K562 (cell line): ENCODE data around the gene KCNT1. TPM values are rescaled to one million over a fixed set of nuclear protein-coding genes. Genes with fewer than 3 reads are reported as not detected.
A peak's percentile ranks its signal among the peaks of the same experiment; 100 is the strongest.

Source experiments
- ATAC-seq: fragments of 200-7000 bp; cut with Tn5 transposase; 3 replicates; pipeline ENCODE4 v1.9.1; 2020; ENCODE audit warnings: moderate library complexity
- BruUV-seq: library from RNA; stranded (reverse); fragments of 400-500 nt; replicated peaks from 2 replicates; lab custom pipeline; 2021; lab: Mats Ljungman, UMichigan
- CTCF ChIA-PET: fragments of 300-600 bp; formaldehyde crosslinking; extraction: SDS; loops from one replicate; lab custom pipeline; 2021; ENCODE audit warnings: low intra/inter-chr PET ratio; lab: Yijun Ruan, JAX
- POLR2A ChIA-PET: fragments of 300-600, 350-650 bp; sonication (Branson Sonifier 250); formaldehyde crosslinking; extraction: SDS; loops from one replicate; lab custom pipeline; 2021; ENCODE audit warnings: antibody characterized with exemption, inconsistent platforms; lab: Yijun Ruan, JAX
- DNase-seq, 4 experiments: peaks; one replicate each; pipeline versions ENCODE4 v3.0.0 to v3.0.0-alpha.2; 2011 to 2018; ENCODE audit warnings: low spot score in 3 of 4, mixed read lengths in 3 of 4; ENCODE audit errors: extremely low read depth in 1 of 4
- FAIRE-seq: peaks from 2 replicates; lab custom pipeline; 2011; peaks lifted over from hg19 to GRCh38; lab: Jason Lieb, UNC
- H2AFZ ChIP-seq: 2 replicates; pipeline ENCODE4 v1.6.0; 2011; ENCODE audit warnings: low read depth, low read length, control low read depth, inconsistent platforms
- H3K27ac ChIP-seq: fragments of 200-600 bp; 3 replicates; pipeline ENCODE4 v1.8.0; 2011; ENCODE audit warnings: low read depth, mild to moderate bottlenecking, control low read depth, inconsistent platforms, low read length, moderate library complexity, mixed read lengths; ENCODE audit errors: extremely low read depth
- H3K27me3 ChIP-seq, 2 experiments: fragments of 300-600 bp in 1 of 2; 2 replicates in 1 of 2; 3 replicates in 1 of 2; pipeline versions ENCODE4 v1.6.0 to v1.8.0; 2011; ENCODE audit warnings: inconsistent platforms in 2 of 2, low read length in 2 of 2, mild to moderate bottlenecking in 1 of 2, mixed read lengths in 1 of 2, moderate library complexity in 1 of 2; ENCODE audit not compliant: control insufficient read depth in 2 of 2, insufficient read depth in 2 of 2
- H3K36me3 ChIP-seq: fragments of 300-600 bp; 3 replicates; pipeline ENCODE4 v1.8.0; 2011; ENCODE audit warnings: mild to moderate bottlenecking, low read length, inconsistent platforms; ENCODE audit not compliant: control insufficient read depth, insufficient read depth
- H3K4me1 ChIP-seq, 2 experiments: fragments of 200-600 bp in 1 of 2; replicated peaks in 1 of 2; 2 replicates in 1 of 2; 3 replicates in 1 of 2; pipeline versions ENCODE4 v1.5.1 to v1.8.0; 2011; ENCODE audit warnings: inconsistent platforms in 2 of 2, low read length in 2 of 2, mild to moderate bottlenecking in 1 of 2, mixed read lengths in 1 of 2, moderate library complexity in 1 of 2; ENCODE audit not compliant: control insufficient read depth in 2 of 2, insufficient read depth in 2 of 2
- H3K4me2 ChIP-seq: 2 replicates; pipeline ENCODE4 v1.6.1; 2011; ENCODE audit warnings: low read length, control low read depth, inconsistent platforms, mixed read lengths; ENCODE audit not compliant: insufficient read depth
- H3K4me3 ChIP-seq: fragments of 200-600 bp; sonication (generic), shearing (Covaris generic); 2 replicates; pipeline ENCODE4 v1.5.1; 2016; ENCODE audit warnings: control low read depth, inconsistent platforms
- H3K79me2 ChIP-seq: fragments of 200-600 bp; 3 replicates; pipeline ENCODE4 v1.8.0; 2011; ENCODE audit warnings: low read length, inconsistent platforms; ENCODE audit not compliant: control insufficient read depth, insufficient read depth
- H3K9ac ChIP-seq, 2 experiments: 2 replicates each; pipeline versions ENCODE4 v1.6.0 to v1.6.1; 2011; ENCODE audit warnings: low read depth in 2 of 2, low read length in 2 of 2, control low read depth in 1 of 2, inconsistent platforms in 1 of 2, mild to moderate bottlenecking in 1 of 2, mixed read lengths in 1 of 2; ENCODE audit not compliant: insufficient read depth in 1 of 2
- H3K9me1 ChIP-seq: one replicate; pipeline ENCODE4 v1.6.0; 2011; ENCODE audit warnings: inconsistent platforms, mild to moderate bottlenecking, low read length, moderate library complexity; ENCODE audit not compliant: control insufficient read depth, insufficient read depth
- H3K9me3 ChIP-seq: replicated peaks from 2 replicates; pipeline ENCODE4 v1.5.1; 2011; ENCODE audit warnings: low read depth, low read length, inconsistent platforms; ENCODE audit not compliant: control insufficient read depth, insufficient read depth
- H4K20me1 ChIP-seq: replicated peaks from 2 replicates; pipeline ENCODE4 v1.6.1; 2011; ENCODE audit warnings: low read length, inconsistent platforms, mixed read lengths; ENCODE audit not compliant: control insufficient read depth, insufficient read depth
- ARHGAP35 ChIP-seq: fragments of 450-650 bp; IDR thresholded peaks from 2 replicates; pipeline ENCODE4 v1.6.1; 2018; ENCODE audit not compliant: partially characterized antibody
- NFIC ChIP-seq: fragments of 450-650 bp; IDR thresholded peaks from 2 replicates; pipeline ENCODE4 v1.6.1; 2017; ENCODE audit warnings: mild to moderate bottlenecking, inconsistent platforms
- OTX1 ChIP-seq: fragments of 450-650 bp; formaldehyde crosslinking; IDR thresholded peaks from 2 replicates; pipeline ENCODE4 v1.4.0; 2022; ENCODE audit warnings: mild to moderate bottlenecking
- POLR2G ChIP-seq: fragments of 200-400 bp; formaldehyde crosslinking; IDR thresholded peaks from 2 replicates; pipeline ENCODE4 v1.6.1; 2017; ENCODE audit warnings: low read depth, mild to moderate bottlenecking, antibody characterized with exemption, low read length, moderate library complexity
- ZFP36 ChIP-seq: fragments of 150-350 bp; IDR thresholded peaks from 2 replicates; pipeline ENCODE4 v1.6.1; 2018; ENCODE audit warnings: low read length, low read depth; ENCODE audit not compliant: partially characterized antibody
- ZNF24 ChIP-seq: fragments of 450-650 bp; IDR thresholded peaks from 2 replicates; pipeline ENCODE4 v1.6.1; 2016
- ZNF583 ChIP-seq: fragments of 250-450 bp; sonication (Bioruptor Pico); IDR thresholded peaks from 2 replicates; pipeline ENCODE4 v1.4.0; 2020
- WGBS: fragments of 100-300 bp; shearing (Covaris generic); methylation state at CpG from one replicate; pipeline ENCODE4 v1.1.6; 2016; ENCODE audit warnings: low coverage, mixed read lengths; ENCODE audit not compliant: insufficient coverage; ENCODE audit errors: missing lambda C conversion rate; 5-methylcytosine and 5-hydroxymethylcytosine counted together
- in situ Hi-C: fragments of 300-500 bp; cut with MboI; formaldehyde crosslinking; loops from 4 replicates; pipeline ENCODE4 v1.15.0; 2018; ENCODE audit warnings: inconsistent platforms, mixed read lengths
- intact Hi-C: fragments of 100-400 bp; cut with micrococcal nuclease; formaldehyde crosslinking; loops from 2 replicates; pipeline ENCODE4 v1.14.2; 2022
- polyA plus RNA-seq, 8 experiments: library from polyadenylated mRNA; depleted of rRNA in 4 of 8; stranded (reverse) in 5 of 8; unstranded in 3 of 8; fragments of >200 nt; fragmentation: Nextera tagmentation in 2 of 8; fragmentation: Illumina TruSeq in 1 of 8; extraction: Ambion mirVana in 2 of 8; extraction: Trizol in 1 of 8; gene quantifications; 2 replicates each; pipeline versions ENCODE4 v1.2.1 to v1.2.3, GENCODE V29; 2011 to 2014; ENCODE audit warnings: inconsistent platforms in 1 of 8, missing spikeins in 1 of 8
- total RNA-seq, 7 experiments: library from RNA; depleted of rRNA in 6 of 7; stranded (reverse); fragments of >200 nt in 6 of 7; fragmentation: Illumina TruSeq in 2 of 7; extraction: Trizol in 2 of 7; gene quantifications; 2 replicates each; pipeline versions ENCODE4 v1.2.1 to v1.2.3, GENCODE V29; 2011 to 2021; ENCODE audit warnings: low replicate concordance in 1 of 7
- TF ChIP-seq, protein P1 (sequence below): fragments of 250-450 bp; sonication (Bioruptor Pico); IDR thresholded peaks from 2 replicates; pipeline ENCODE4 v1.5.0; 2022; ENCODE audit warnings: mild to moderate bottlenecking

The KCNT1 gene
- total and polyA plus RNA-seq, 9 of the 15 experiments (the other 6 are each of a cell fraction or from before 2014, with no cell fraction given) = 0.05 TPM; not detected in 8

DNA sequence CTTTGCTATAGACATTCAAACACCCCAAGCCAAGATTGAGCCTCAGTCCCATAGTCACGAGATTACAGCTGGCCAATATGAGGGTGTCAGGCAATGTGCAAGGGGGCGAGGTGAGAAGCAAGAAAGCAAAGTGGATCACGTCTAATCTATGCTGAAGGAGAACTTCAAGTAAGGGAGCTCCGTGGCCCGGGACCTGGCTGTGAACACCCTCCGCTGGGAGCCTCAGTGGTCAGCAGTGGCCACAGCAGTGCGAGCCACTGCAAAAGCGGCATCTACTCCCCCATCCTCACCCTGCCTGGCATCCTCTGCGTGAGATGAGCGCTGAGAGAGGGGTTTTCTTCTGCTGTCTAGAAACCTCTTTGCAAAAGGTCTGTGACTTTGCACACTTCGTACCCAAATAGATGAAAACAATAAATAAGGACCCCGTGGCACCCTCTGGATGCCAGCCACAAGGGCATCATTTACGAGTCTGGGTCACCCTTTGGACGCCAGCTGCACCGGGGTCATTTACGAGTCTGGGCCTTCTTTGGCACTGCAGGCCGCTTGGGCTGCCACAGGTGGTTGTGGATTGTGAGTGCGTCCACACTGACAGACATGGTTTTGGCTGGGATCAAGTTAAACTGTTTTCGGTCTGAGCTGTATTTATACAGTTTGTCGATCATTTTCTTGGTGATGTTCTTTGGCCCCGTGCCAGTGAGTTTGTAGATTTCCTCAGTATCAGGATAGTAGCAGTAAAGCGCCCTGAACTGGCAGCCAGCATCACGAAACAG lies 109.0 kb downstream of the KCNT1 start:
- Histone ChIP-seq H3K9me1 (no peaks in the 10 kb centered on the region), H3K4me2 (no peak overlapping the region), H3K27me3 (no peaks in the 10 kb centered on the region), H3K4me1 (no peaks in the 10 kb centered on the region), H3K36me3 (peaks cover 59% of the 10 kb centered on the region; the same call in 2 of the 3 replicates), H3K79me2 (no peaks in the 10 kb centered on the region), H3K27ac (no peak overlapping the region), H2AFZ (no peak overlapping the region), H4K20me1 (0 out of 2 replicates have a peak, but pooled peaks cover 4% of the 10 kb centered on the region), H3K4me3 (no peak overlapping the region), H3K9ac (no peak overlapping the region), H3K9me3 (no peaks in the 10 kb centered on the region)
- TF ChIP-seq ARHGAP35 (no peak), NFIC (peak; percentile 66), POLR2G (0 out of 2 replicates have a peak, but pooled peaks have one; percentile 18)
- ATAC-seq (no peak), FAIRE-seq (no peak), DNase-seq (no peak)
- intact Hi-C loops = no loop called here
- BruUV-seq = no TSS peak
- in situ Hi-C loops = no loop called here
- ChIA-PET POLR2A (no interaction called here), CTCF (no interaction called here)
- 94% methylated on average over 23 of the region's 23 CpGs for WGBS

DNA sequence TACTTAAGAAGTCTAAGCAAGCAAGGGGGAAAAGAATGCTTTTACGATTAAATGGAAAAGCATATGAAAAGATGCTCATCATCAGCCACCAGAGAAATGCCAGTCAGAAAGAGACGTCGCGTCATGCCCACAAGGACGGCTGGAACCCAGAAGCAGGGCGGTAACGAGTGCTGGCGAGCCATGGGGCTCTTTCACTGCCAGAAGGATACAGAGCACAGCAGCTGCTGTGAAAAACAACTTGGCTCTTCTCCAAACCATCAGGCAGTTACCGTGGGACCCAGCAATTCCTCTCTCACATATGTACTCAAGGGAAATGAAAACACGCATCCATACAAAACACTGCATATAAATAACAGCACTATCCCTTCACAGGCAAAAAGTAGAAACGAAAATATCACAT lies 109.8 kb downstream of the KCNT1 start:
- Histone ChIP-seq H3K27ac (no peak overlapping the region), H3K4me3 (no peak overlapping the region), H4K20me1 (0 out of 2 replicates have a peak, but pooled peaks cover 4% of the 10 kb centered on the region), H3K9me3 (no peaks in the 10 kb centered on the region), H3K79me2 (no peaks in the 10 kb centered on the region), H3K27me3 (no peaks in the 10 kb centered on the region), H3K4me2 (no peak overlapping the region), H2AFZ (no peak overlapping the region), H3K4me1 (no peaks in the 10 kb centered on the region), H3K36me3 (peaks cover 67% of the 10 kb centered on the region; the same call in 2 of the 3 replicates), H3K9me1 (no peaks in the 10 kb centered on the region), H3K9ac (no peak overlapping the region)
- intact Hi-C loops = no loop called here
- ChIA-PET POLR2A (no interaction called here), CTCF (no interaction called here)
- ATAC-seq = no peak
- BruUV-seq = no TSS peak
- WGBS = 87% methylated on average over 11 of the region's 11 CpGs
- no peak for FAIRE-seq
- no peak for DNase-seq
- in situ Hi-C loops = no loop called here
- TF ChIP-seq, protein P1, sequence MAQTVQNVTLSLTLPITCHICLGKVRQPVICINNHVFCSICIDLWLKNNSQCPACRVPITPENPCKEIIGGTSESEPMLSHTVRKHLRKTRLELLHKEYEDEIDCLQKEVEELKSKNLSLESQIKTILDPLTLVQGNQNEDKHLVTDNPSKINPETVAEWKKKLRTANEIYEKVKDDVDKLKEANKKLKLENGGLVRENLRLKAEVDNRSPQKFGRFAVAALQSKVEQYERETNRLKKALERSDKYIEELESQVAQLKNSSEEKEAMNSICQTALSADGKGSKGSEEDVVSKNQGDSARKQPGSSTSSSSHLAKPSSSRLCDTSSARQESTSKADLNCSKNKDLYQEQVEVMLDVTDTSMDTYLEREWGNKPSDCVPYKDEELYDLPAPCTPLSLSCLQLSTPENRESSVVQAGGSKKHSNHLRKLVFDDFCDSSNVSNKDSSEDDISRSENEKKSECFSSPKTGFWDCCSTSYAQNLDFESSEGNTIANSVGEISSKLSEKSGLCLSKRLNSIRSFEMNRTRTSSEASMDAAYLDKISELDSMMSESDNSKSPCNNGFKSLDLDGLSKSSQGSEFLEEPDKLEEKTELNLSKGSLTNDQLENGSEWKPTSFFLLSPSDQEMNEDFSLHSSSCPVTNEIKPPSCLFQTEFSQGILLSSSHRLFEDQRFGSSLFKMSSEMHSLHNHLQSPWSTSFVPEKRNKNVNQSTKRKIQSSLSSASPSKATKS (CRISPR knock-in tag) = no peak
- TF ChIP-seq ZFP36 = no peak
- no peak for TF ChIP-seq OTX1 (CRISPR knock-in tag)
- TF ChIP-seq ZNF583 (CRISPR knock-in tag) = no peak
- no peak for TF ChIP-seq ZNF24
